K562 (cell line): ENCODE results near the gene LHX3. TPM values are rescaled to one million over a fixed set of nuclear protein-coding genes. Genes with fewer than 3 reads are reported as not detected.

ENCODE experiments used
- ATAC-seq: fragments of 200-7000 bp; cut with Tn5 transposase; 3 replicates; pipeline ENCODE4 v1.9.1; 2020; ENCODE audit warnings: moderate library complexity
- BruUV-seq: library from RNA; stranded (reverse); fragments of 400-500 nt; replicated peaks from 2 replicates; lab custom pipeline; 2021; lab: Mats Ljungman, UMichigan
- CTCF ChIA-PET: fragments of 300-600 bp; formaldehyde crosslinking; extraction: SDS; loops from one replicate; lab custom pipeline; 2021; ENCODE audit warnings: low intra/inter-chr PET ratio; lab: Yijun Ruan, JAX
- POLR2A ChIA-PET: fragments of 300-600, 350-650 bp; sonication (Branson Sonifier 250); formaldehyde crosslinking; extraction: SDS; loops from one replicate; lab custom pipeline; 2021; ENCODE audit warnings: antibody characterized with exemption, inconsistent platforms; lab: Yijun Ruan, JAX
- DNase-seq, 4 experiments: peaks; one replicate each; pipeline versions ENCODE4 v3.0.0 to v3.0.0-alpha.2; 2011 to 2018; ENCODE audit warnings: low spot score in 3 of 4, mixed read lengths in 3 of 4; ENCODE audit errors: extremely low read depth in 1 of 4
- FAIRE-seq: peaks from 2 replicates; lab custom pipeline; 2011; peaks lifted over from hg19 to GRCh38; lab: Jason Lieb, UNC
- H2AFZ ChIP-seq: 2 replicates; pipeline ENCODE4 v1.6.0; 2011; ENCODE audit warnings: low read depth, low read length, control low read depth, inconsistent platforms
- H3K27ac ChIP-seq: fragments of 200-600 bp; 3 replicates; pipeline ENCODE4 v1.8.0; 2011; ENCODE audit warnings: low read depth, mild to moderate bottlenecking, control low read depth, inconsistent platforms, low read length, moderate library complexity, mixed read lengths; ENCODE audit errors: extremely low read depth
- H3K27me3 ChIP-seq, 2 experiments: fragments of 300-600 bp in 1 of 2; 2 replicates in 1 of 2; 3 replicates in 1 of 2; pipeline versions ENCODE4 v1.6.0 to v1.8.0; 2011; ENCODE audit warnings: inconsistent platforms in 2 of 2, low read length in 2 of 2, mild to moderate bottlenecking in 1 of 2, mixed read lengths in 1 of 2, moderate library complexity in 1 of 2; ENCODE audit not compliant: control insufficient read depth in 2 of 2, insufficient read depth in 2 of 2
- H3K36me3 ChIP-seq: fragments of 300-600 bp; 3 replicates; pipeline ENCODE4 v1.8.0; 2011; ENCODE audit warnings: mild to moderate bottlenecking, low read length, inconsistent platforms; ENCODE audit not compliant: control insufficient read depth, insufficient read depth
- H3K4me1 ChIP-seq, 2 experiments: fragments of 200-600 bp in 1 of 2; replicated peaks in 1 of 2; 2 replicates in 1 of 2; 3 replicates in 1 of 2; pipeline versions ENCODE4 v1.5.1 to v1.8.0; 2011; ENCODE audit warnings: inconsistent platforms in 2 of 2, low read length in 2 of 2, mild to moderate bottlenecking in 1 of 2, mixed read lengths in 1 of 2, moderate library complexity in 1 of 2; ENCODE audit not compliant: control insufficient read depth in 2 of 2, insufficient read depth in 2 of 2
- H3K4me2 ChIP-seq: 2 replicates; pipeline ENCODE4 v1.6.1; 2011; ENCODE audit warnings: low read length, control low read depth, inconsistent platforms, mixed read lengths; ENCODE audit not compliant: insufficient read depth
- H3K4me3 ChIP-seq: fragments of 200-600 bp; sonication (generic), shearing (Covaris generic); 2 replicates; pipeline ENCODE4 v1.5.1; 2016; ENCODE audit warnings: control low read depth, inconsistent platforms
- H3K79me2 ChIP-seq: fragments of 200-600 bp; 3 replicates; pipeline ENCODE4 v1.8.0; 2011; ENCODE audit warnings: low read length, inconsistent platforms; ENCODE audit not compliant: control insufficient read depth, insufficient read depth
- H3K9ac ChIP-seq, 2 experiments: 2 replicates each; pipeline versions ENCODE4 v1.6.0 to v1.6.1; 2011; ENCODE audit warnings: low read depth in 2 of 2, low read length in 2 of 2, control low read depth in 1 of 2, inconsistent platforms in 1 of 2, mild to moderate bottlenecking in 1 of 2, mixed read lengths in 1 of 2; ENCODE audit not compliant: insufficient read depth in 1 of 2
- H3K9me1 ChIP-seq: one replicate; pipeline ENCODE4 v1.6.0; 2011; ENCODE audit warnings: inconsistent platforms, mild to moderate bottlenecking, low read length, moderate library complexity; ENCODE audit not compliant: control insufficient read depth, insufficient read depth
- H3K9me3 ChIP-seq: replicated peaks from 2 replicates; pipeline ENCODE4 v1.5.1; 2011; ENCODE audit warnings: low read depth, low read length, inconsistent platforms; ENCODE audit not compliant: control insufficient read depth, insufficient read depth
- H4K20me1 ChIP-seq: replicated peaks from 2 replicates; pipeline ENCODE4 v1.6.1; 2011; ENCODE audit warnings: low read length, inconsistent platforms, mixed read lengths; ENCODE audit not compliant: control insufficient read depth, insufficient read depth
- GTF2B ChIP-seq: IDR thresholded peaks from 2 replicates; pipeline ENCODE4 v1.6.1; 2011; ENCODE audit not compliant: insufficient read length; ENCODE audit errors: extremely low read depth
- HDAC1 ChIP-seq, 2 experiments: fragments of 450-650 bp; IDR thresholded peaks; 2 replicates each; pipeline ENCODE4 v1.6.1; 2016 to 2017; ENCODE audit warnings: inconsistent platforms in 1 of 2, mild to moderate bottlenecking in 1 of 2, moderate library complexity in 1 of 2
- HOMEZ ChIP-seq: fragments of 250-450 bp; sonication (Bioruptor Pico); IDR thresholded peaks from 2 replicates; pipeline ENCODE4 v1.4.0; 2020; ENCODE audit warnings: mild to moderate bottlenecking, moderate library complexity
- MEF2A ChIP-seq: IDR thresholded peaks from 2 replicates; pipeline ENCODE4 v1.6.1; 2011; ENCODE audit warnings: low read depth, mild to moderate bottlenecking, low read length, moderate library complexity; ENCODE audit not compliant: control insufficient read depth
- NBN ChIP-seq: fragments of 450-650 bp; IDR thresholded peaks from 2 replicates; pipeline ENCODE4 v1.6.1; 2016; ENCODE audit warnings: low read depth, mild to moderate bottlenecking
- POLR2AphosphoS2 ChIP-seq: IDR thresholded peaks from 2 replicates; pipeline ENCODE4 v1.6.1; 2012; ENCODE audit warnings: low read length, improper control_type of control experiment
- POLR2G ChIP-seq: fragments of 200-400 bp; formaldehyde crosslinking; IDR thresholded peaks from 2 replicates; pipeline ENCODE4 v1.6.1; 2017; ENCODE audit warnings: low read depth, mild to moderate bottlenecking, antibody characterized with exemption, low read length, moderate library complexity
- RBFOX2 ChIP-seq: fragments of 200-400 bp; formaldehyde crosslinking; IDR thresholded peaks from 2 replicates; pipeline ENCODE4 v1.6.1; 2017; ENCODE audit warnings: low read depth, mild to moderate bottlenecking, low read length, moderate library complexity
- RBM17 ChIP-seq: fragments of 200-400 bp; formaldehyde crosslinking; IDR thresholded peaks from 2 replicates; pipeline ENCODE4 v1.6.1; 2017; ENCODE audit warnings: low read depth, mild to moderate bottlenecking, low read length, borderline replicate concordance
- ZNF561 ChIP-seq: fragments of 450-650 bp; formaldehyde crosslinking; conservative IDR thresholded peaks from 2 replicates; pipeline ENCODE4 v1.4.0; 2020; ENCODE audit warnings: mild to moderate bottlenecking, moderate library complexity
- WGBS: fragments of 100-300 bp; shearing (Covaris generic); methylation state at CpG from one replicate; pipeline ENCODE4 v1.1.6; 2016; ENCODE audit warnings: low coverage, mixed read lengths; ENCODE audit not compliant: insufficient coverage; ENCODE audit errors: missing lambda C conversion rate; 5-methylcytosine and 5-hydroxymethylcytosine counted together
- in situ Hi-C: fragments of 300-500 bp; cut with MboI; formaldehyde crosslinking; loops from 4 replicates; pipeline ENCODE4 v1.15.0; 2018; ENCODE audit warnings: inconsistent platforms, mixed read lengths
- intact Hi-C: fragments of 100-400 bp; cut with micrococcal nuclease; formaldehyde crosslinking; loops from 2 replicates; pipeline ENCODE4 v1.14.2; 2022
- polyA plus RNA-seq, 8 experiments: library from polyadenylated mRNA; depleted of rRNA in 4 of 8; stranded (reverse) in 5 of 8; unstranded in 3 of 8; fragments of >200 nt; fragmentation: Nextera tagmentation in 2 of 8; fragmentation: Illumina TruSeq in 1 of 8; extraction: Ambion mirVana in 2 of 8; extraction: Trizol in 1 of 8; gene quantifications; 2 replicates each; pipeline versions ENCODE4 v1.2.1 to v1.2.3, GENCODE V29; 2011 to 2014; ENCODE audit warnings: inconsistent platforms in 1 of 8, missing spikeins in 1 of 8
- total RNA-seq, 7 experiments: library from RNA; depleted of rRNA in 6 of 7; stranded (reverse); fragments of >200 nt in 6 of 7; fragmentation: Illumina TruSeq in 2 of 7; extraction: Trizol in 2 of 7; gene quantifications; 2 replicates each; pipeline versions ENCODE4 v1.2.1 to v1.2.3, GENCODE V29; 2011 to 2021; ENCODE audit warnings: low replicate concordance in 1 of 7

Gene LHX3
- total and polyA plus RNA-seq, 9 of the 15 experiments (the other 6 are each of a cell fraction or from before 2014, with no cell fraction given): 0.09 TPM; not detected in 8

- no peak for TF ChIP-seq GTF2B
- no peak for TF ChIP-seq HDAC1 (IDR thresholded peaks at IDR 0.05)
- TF ChIP-seq ZNF561: no peak
- peak; percentile 90 for TF ChIP-seq MEF2A
- TF ChIP-seq HOMEZ (CRISPR knock-in tag): no peak
- TF ChIP-seq RBM17: no peak
- TF ChIP-seq NBN: peak; percentile 56; the same call in 1 of the 2 replicates
Observed at GRCh38 chr9:136206602-136207275, 1.8 kb upstream of the LHX3 start (continued).

- no peaks in the 10 kb centered on the region for H3K9me3 ChIP-seq
- H3K9ac ChIP-seq: peak overlapping the region in 1 of 2 experiments; percentile 22; a peak in 2 of 4 replicates
- no peak for DNase-seq
- intact Hi-C loops (no loop called here), in situ Hi-C loops (no loop called here)
- TF ChIP-seq RBFOX2 (peak; percentile 61), POLR2AphosphoS2 (no peak), POLR2G (peak; percentile 58)
- H3K36me3 ChIP-seq: peaks cover 37% of the 10 kb centered on the region; the same call in 2 of the 3 replicates
- FAIRE-seq: no peak
- ChIA-PET CTCF (no interaction called here), POLR2A (interaction anchor here (1.0 kb wide), 1 partner anchor 13 kb away, joined by 5 read pairs; no protein-coding TSS in a partner anchor)
- H3K27me3 ChIP-seq: peaks cover 11 to 19% of the 10 kb centered on the region in 2 experiments; a peak in 4 of 5 replicates
- peaks cover 21 to 72% of the 10 kb centered on the region in 2 experiments for H3K4me1 ChIP-seq
- 80% methylated on average over 5 of the region's 5 CpGs for WGBS
- no peaks in the 10 kb centered on the region for H3K79me2 ChIP-seq
- H3K27ac ChIP-seq: no peak overlapping the region; the same call in 2 of the 3 replicates
- peaks cover 19% of the 10 kb centered on the region for H4K20me1 ChIP-seq
- BruUV-seq: no TSS peak
- H3K4me2 ChIP-seq: no peak overlapping the region
- H3K9me1 ChIP-seq: peaks cover 4% of the 10 kb centered on the region
- H2AFZ ChIP-seq: no peak overlapping the region
- no peak for ATAC-seq
- no peak overlapping the region for H3K4me3 ChIP-seq
Observed at GRCh38 chr9:136205707-136205992, 722 bp upstream of the LHX3 start.
